NB4 (cell line): ENCODE measurements around the gene ZNF181.

Experiments used
- CTCF ChIP-seq: IDR thresholded peaks from one replicate; pipeline ENCODE4 v1.5.1; 2012; ENCODE audit warnings: low read depth, low read length
- MAX ChIP-seq: IDR thresholded peaks from 2 replicates; pipeline ENCODE4 v1.6.1; 2011; ENCODE audit warnings: low read depth, low read length
- MYC ChIP-seq: IDR thresholded peaks from 2 replicates; pipeline ENCODE4 v1.6.1; 2011; ENCODE audit warnings: low read depth, low read length
- POLR2A ChIP-seq: IDR thresholded peaks from 2 replicates; pipeline ENCODE4 v1.6.1; 2011; ENCODE audit warnings: mild to moderate bottlenecking; ENCODE audit not compliant: insufficient read length; ENCODE audit errors: extremely low read depth

- no peak for TF ChIP-seq CTCF
- no peak for TF ChIP-seq POLR2A
- no peak for TF ChIP-seq MAX
- no peak for TF ChIP-seq MYC
These were observed 45.5 kb upstream of the ZNF181 start for GRCh38 chr19:34688592-34688991.
